ENCODE results near the gene RNF121. TPM values are rescaled to one million over a fixed set of nuclear protein-coding genes. Genes with fewer than 3 reads are reported as not detected.
"Not testable (repeated sequence)": the region's sequence is repeated elsewhere in the genome, so short reads cannot be mapped to it uniquely, and the experiment has no call there.

RNF121 gene
- 28.1 and 31.7 TPM in 2 replicates for total RNA-seq (2014; rRNA removed; shearing (Covaris generic))

GRCh38 chr11:71928737-71929443, at the start of gene RNF121:
TSS of gene RNF121 (plus strand) at chr11:71929046. CDS start at chr11:71929062, 16 bp downstream.
- DNase-seq (ENCODE audit: low spot score): peak; percentile 98

- DNase-seq (ENCODE audit: low spot score): not testable (repeated sequence)
Measured at GRCh38 chr11:71885806-71886205, 43.0 kb upstream of the RNF121 start.

GRCh38 chr11:71888335-71889010, 40.4 kb upstream of the RNF121 start:
- DNase-seq (ENCODE audit: low spot score): not testable (repeated sequence)

- peak; percentile 56 for DNase-seq (ENCODE audit: low spot score)
Measured at GRCh38 chr11:71889181-71889872, 39.5 kb upstream of the RNF121 start.

- DNase-seq (ENCODE audit: low spot score): no peak
Measured at GRCh38 chr11:71895961-71896360, 32.9 kb upstream of the RNF121 start.

- DNase-seq (ENCODE audit: low spot score): not testable (repeated sequence)
Measured at GRCh38 chr11:71901137-71901536, 27.7 kb upstream of the RNF121 start.

- no peak for DNase-seq (ENCODE audit: low spot score)
Measured at GRCh38 chr11:71908218-71908617, 20.6 kb upstream of the RNF121 start.

GRCh38 chr11:71910775-71911174, 18.1 kb upstream of the RNF121 start:
- not testable (repeated sequence) for DNase-seq (ENCODE audit: low spot score)

- not testable (repeated sequence) for DNase-seq (ENCODE audit: low spot score)
Measured at GRCh38 chr11:71911321-71911985, 17.4 kb upstream of the RNF121 start.

GRCh38 chr11:71911986-71912340, 16.9 kb upstream of the RNF121 start:
- DNase-seq (ENCODE audit: low spot score): not testable (repeated sequence)

- DNase-seq (ENCODE audit: low spot score): no peak
Measured at GRCh38 chr11:71913756-71914526, 14.9 kb upstream of the RNF121 start.

GRCh38 chr11:71914617-71915189, 14.1 kb upstream of the RNF121 start:
- no peak for DNase-seq (ENCODE audit: low spot score)

GRCh38 chr11:71917646-71918140, 11.2 kb upstream of the RNF121 start:
- DNase-seq (ENCODE audit: low spot score): no peak

GRCh38 chr11:71927820-71928736, 768 bp upstream of the RNF121 start, which contains the start of gene XNDC1N:
TSS of gene XNDC1N (minus strand) at chr11:71928594. CDS start at chr11:71923353, 5,241 bp downstream.
- peak; percentile 96 for DNase-seq (ENCODE audit: low spot score)

GRCh38 chr11:71929491-71929890, 645 bp downstream of the RNF121 start:
- DNase-seq (ENCODE audit: low spot score): no peak

GRCh38 chr11:71930556-71931244, 1.9 kb downstream of the RNF121 start:
- DNase-seq (ENCODE audit: low spot score): no peak

GRCh38 chr11:71931245-71931602, 2.4 kb downstream of the RNF121 start:
- no peak for DNase-seq (ENCODE audit: low spot score)

GRCh38 chr11:71933141-71933933, 4.5 kb downstream of the RNF121 start:
- no peak for DNase-seq (ENCODE audit: low spot score)
